GM21786 (cell line): ENCODE measurements around the gene TSPAN15.
"Not testable (repeated sequence)": the region's sequence is repeated elsewhere in the genome, so short reads cannot be mapped to it uniquely, and the experiment has no call there.

Experiments
- ATAC-seq: cut with Tn5 transposase; IDR thresholded peaks from one replicate; pipeline ENCODE4 v1.9.1; 2021; ENCODE audit not compliant: unreplicated experiment

Gene TSPAN15

DNA sequence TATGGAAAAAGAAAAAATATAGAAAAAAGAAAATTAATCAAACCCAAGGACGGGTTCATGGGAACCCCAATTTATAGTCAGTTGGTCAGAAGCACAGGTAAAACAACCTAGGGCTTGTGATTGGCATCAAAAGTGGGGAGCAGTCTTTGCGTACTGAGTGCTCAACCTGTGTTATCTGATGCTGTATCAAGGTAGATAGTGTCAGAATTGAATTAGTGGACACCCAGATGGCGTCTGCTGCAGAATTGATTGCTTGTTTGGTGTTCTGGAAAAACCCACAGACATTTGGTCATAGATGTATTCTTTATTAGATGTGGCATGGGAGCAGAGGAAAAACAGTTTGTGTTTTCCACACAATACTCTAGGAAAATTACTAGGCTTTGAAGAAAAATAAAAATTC, 82.4 kb downstream of the TSPAN15 start:
- no peak for ATAC-seq

DNA sequence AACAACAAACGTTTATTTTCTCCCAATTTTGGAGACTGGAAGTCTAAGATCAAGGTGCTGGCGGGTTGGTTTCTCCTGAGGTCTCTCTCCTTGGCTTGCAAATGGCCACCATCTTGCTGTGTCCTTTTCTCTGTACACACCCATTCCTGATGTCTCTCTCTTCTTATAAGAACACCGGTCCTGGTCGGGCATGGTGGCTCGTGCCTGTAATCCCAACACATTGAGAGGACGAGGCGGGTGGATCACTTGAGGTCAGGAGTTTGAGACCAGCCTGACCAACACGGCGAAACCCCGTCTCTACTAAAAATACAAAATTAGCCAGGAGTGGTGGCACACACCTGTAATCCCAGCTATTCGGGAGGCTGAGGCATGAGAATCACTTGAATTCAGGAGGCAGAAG, 85.3 kb downstream of the TSPAN15 start:
- ATAC-seq, result not testable (repeated sequence)

DNA sequence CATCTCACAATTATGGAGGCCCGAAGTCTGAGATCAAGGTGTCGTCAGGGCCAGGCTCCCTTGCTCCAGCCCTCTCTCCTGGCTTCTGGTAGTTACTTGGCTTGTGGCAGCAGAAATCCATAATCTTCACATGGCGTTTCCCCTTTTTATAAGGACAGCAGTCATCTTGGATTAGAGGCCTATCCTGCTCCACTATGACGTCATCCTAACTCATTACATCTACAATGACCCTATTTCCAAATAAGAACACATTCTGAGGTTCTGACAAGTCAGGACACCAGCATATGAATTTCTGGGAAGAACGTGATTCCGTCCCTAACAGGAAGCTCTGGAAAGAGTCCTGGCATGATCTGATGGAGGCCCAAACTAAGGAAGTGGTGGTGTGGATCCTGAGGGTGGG, 86.2 kb downstream of the TSPAN15 start:
- ATAC-seq, result no peak

DNA sequence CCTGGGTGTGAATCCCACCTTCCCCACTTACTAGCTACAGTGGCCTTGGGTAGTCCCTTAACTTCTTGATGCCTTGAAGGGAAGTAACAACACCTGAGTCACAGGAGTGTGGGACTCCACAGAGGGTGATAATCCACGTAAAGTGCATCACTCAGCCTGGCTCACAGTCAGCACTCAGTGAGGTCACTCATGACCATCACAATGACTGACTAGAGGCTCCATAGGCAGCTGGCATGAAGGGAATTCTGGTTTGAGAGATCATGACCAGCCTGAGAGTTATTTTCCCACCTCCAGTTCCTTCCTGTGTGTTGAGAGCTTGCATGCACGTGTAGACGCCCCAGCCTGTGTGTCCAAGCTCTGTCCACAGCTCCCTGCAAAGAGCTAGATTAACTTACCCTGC, 87.2 kb downstream of the TSPAN15 start:
- no peak for ATAC-seq

DNA sequence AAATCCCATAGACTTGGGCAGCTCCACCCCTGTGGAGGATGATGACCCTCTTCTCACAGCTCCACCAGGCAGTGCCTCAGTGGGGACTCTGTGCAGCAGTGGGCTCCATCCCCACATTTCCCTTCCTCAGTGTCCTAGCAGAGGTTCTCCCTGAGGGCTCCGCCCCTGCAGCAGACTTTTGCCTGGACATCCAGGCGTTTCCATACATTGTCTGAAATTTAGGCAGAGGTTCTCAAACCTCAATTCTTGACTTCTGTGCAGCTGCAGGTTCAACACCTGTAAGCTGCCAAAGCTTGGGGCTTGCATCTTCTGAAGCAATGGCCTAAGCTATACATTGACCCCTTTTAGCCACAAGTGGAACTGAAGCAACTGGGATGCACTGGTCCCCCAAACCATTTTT, 90.2 kb downstream of the TSPAN15 start:
- no peak for ATAC-seq

DNA sequence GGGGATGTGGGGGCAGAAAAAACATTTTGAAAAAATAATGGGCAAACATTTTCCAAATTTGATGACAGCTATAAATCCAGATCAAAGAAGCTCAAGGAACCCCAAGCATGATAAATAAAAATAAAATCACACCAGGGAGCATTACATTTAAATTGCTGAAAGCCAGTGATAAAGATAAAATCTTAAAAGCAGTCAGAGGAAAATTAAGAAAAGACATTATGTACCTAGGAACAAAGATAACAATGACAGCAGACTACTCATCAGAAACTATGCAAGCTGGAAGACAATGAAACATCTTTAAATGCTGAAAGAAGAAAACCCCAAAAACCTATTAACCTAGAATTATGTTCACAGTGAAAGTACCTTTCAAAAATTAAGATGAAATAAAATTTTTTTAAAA, 98.7 kb downstream of the TSPAN15 start:
- no peak for ATAC-seq

DNA sequence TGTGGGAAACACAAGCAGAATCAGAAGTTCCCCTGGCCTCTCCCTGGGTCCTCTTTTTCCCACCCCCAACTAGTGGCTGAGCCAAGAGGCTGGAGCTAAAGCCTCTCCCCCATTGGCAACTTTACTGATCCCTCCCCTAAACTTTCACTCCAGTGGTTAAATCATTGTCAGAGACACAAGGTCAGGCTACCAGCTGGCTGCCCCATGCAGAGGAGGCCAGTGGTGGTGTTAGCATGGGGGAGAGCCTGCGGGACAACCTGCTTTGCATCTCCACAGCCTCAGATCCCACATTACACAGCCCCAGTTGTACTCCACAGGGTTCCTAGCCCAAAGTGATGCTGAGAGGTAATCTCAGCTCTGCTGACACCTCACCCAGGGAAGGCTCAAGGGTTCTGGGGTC, 101.0 kb downstream of the TSPAN15 start:
- ATAC-seq, result no peak

DNA sequence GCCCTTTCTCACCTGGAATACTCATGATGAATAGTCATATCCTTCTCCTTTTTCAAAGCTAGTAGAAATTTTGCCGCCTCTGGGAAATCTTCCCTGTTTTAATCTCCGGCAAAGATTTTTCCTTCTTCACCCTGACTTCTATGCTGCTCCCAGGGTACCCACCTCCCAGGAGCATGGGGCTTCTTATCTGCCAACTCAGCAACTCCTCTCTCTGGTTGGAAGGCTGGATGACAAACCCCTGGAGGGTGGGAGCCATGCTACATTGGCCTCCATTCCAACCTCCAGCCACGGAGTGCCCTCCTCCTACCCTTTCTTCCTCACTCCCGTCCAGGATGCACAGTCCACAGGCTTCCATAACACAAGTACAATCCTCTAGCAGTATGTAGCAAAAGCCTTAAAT, 102.1 kb downstream of the TSPAN15 start:
- no peak for ATAC-seq

DNA sequence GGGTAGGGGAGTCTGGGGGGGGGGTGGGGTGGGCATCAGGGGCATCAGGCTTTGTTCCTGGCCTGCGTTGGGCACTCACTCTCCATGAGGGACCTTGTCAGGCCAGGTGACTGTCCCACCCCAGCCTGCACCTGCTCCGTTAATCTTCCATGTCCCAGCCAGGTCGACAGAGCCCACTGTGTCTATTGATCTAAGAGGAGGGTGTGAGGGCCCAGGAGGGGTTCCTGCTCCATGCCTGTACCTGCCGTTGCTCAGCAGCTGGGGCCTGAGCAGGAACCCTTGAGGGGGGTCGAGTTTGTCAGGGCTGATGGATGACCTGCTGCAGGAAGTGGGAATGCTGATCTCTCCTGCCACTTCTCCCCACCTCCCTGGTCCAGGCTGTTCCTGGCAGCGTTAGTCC, 103.3 kb downstream of the TSPAN15 start:
- ATAC-seq, result no peak
